Panc1 (cell line): Measurements from ENCODE around the gene GJD4. TPM values are rescaled to one million over a fixed set of nuclear protein-coding genes. Genes with fewer than 3 reads are reported as not detected.

Source experiments
- ATAC-seq: fragments of 200-7000 bp; cut with Tn5 transposase; 2 replicates; pipeline ENCODE4 v1.9.1; 2020; ENCODE audit warnings: mild to moderate bottlenecking, moderate library complexity
- BruUV-seq: library from RNA; stranded (reverse); fragments of 400-500 nt; replicated peaks from 2 replicates; lab custom pipeline; 2021; lab: Mats Ljungman, UMichigan
- CTCF ChIA-PET: fragments of 300-600 bp; sonication (Branson Sonifier 250); formaldehyde crosslinking; loops from one replicate; lab custom pipeline; 2022; ENCODE audit warnings: antibody characterized with exemption; lab: Charles Lee
- POLR2A ChIA-PET: fragments of 300-600 bp; sonication (Branson Sonifier 250); formaldehyde crosslinking; loops from one replicate; lab custom pipeline; 2022; ENCODE audit warnings: antibody characterized with exemption; lab: Charles Lee
- DNase-seq: peaks from one replicate; pipeline ENCODE4 v3.0.0-alpha.2; 2010; ENCODE audit warnings: low read depth, low spot score
- H3K27ac ChIP-seq: 2 replicates; pipeline ENCODE4 v1.5.1; 2011; ENCODE audit warnings: mild to moderate bottlenecking, low read length, inconsistent platforms
- H3K27me3 ChIP-seq: fragments of 200-500 bp; sonication (Bioruptor generic); 2 replicates; pipeline ENCODE4 v1.6.0; 2014; ENCODE audit warnings: low read length, inconsistent platforms; ENCODE audit not compliant: control insufficient read depth, insufficient read depth
- H3K36me3 ChIP-seq: fragments of 200-500 bp; sonication (Bioruptor generic); 2 replicates; pipeline ENCODE4 v1.5.1; 2014; ENCODE audit warnings: inconsistent platforms, mild to moderate bottlenecking, low read length, moderate library complexity; ENCODE audit not compliant: control insufficient read depth, insufficient read depth
- H3K4me1 ChIP-seq: 2 replicates; pipeline ENCODE4 v1.5.1; 2011; ENCODE audit warnings: inconsistent platforms, mild to moderate bottlenecking, low read length, moderate library complexity; ENCODE audit not compliant: control insufficient read depth, insufficient read depth
- H3K4me3 ChIP-seq, 2 experiments: 2 replicates each; pipeline ENCODE4 v1.5.1; 2011 to 2012; ENCODE audit warnings: low read depth in 2 of 2, low read length in 2 of 2, mild to moderate bottlenecking in 2 of 2, inconsistent platforms in 1 of 2, moderate library complexity in 1 of 2
- H3K9me3 ChIP-seq: fragments of 200-500 bp; sonication (Bioruptor generic); 2 replicates; pipeline ENCODE4 v1.5.1; 2014; ENCODE audit warnings: low read depth, mild to moderate bottlenecking, inconsistent platforms, low read length, moderate library complexity; ENCODE audit not compliant: control insufficient read depth, insufficient read depth
- CTCF ChIP-seq: fragments of 450-650 bp; IDR thresholded peaks from 2 replicates; pipeline ENCODE4 v1.5.1; 2017; ENCODE audit warnings: mild to moderate bottlenecking
- POLR2AphosphoS5 ChIP-seq: IDR thresholded peaks from 2 replicates; pipeline ENCODE4 v1.6.1; 2012; ENCODE audit warnings: mild to moderate bottlenecking, low read depth, low read length, moderate library complexity
- REST ChIP-seq, 2 experiments: IDR thresholded peaks; 2 replicates each; pipeline ENCODE4 v1.6.1; 2011 to 2012; ENCODE audit warnings: low read depth in 2 of 2, control low read depth in 1 of 2, low read length in 1 of 2, mild to moderate bottlenecking in 1 of 2, moderate library complexity in 1 of 2; ENCODE audit not compliant: insufficient read depth in 1 of 2
- SIN3A ChIP-seq: IDR thresholded peaks from 2 replicates; pipeline ENCODE4 v1.6.1; 2012; ENCODE audit warnings: low read depth, mild to moderate bottlenecking, low read length, moderate library complexity, borderline replicate concordance; ENCODE audit not compliant: insufficient read depth
- TCF7L2 ChIP-seq: IDR thresholded peaks from 2 replicates; pipeline ENCODE4 v1.6.1; 2011; ENCODE audit warnings: mild to moderate bottlenecking, low read depth, low read length, inconsistent platforms
- in situ Hi-C: cut with HindIII; loops from 2 replicates; pipeline ENCODE4 v1.10.0; 2016; ENCODE audit warnings: low sequenced_read_pairs, low pct_unique_long_range_greater_than_20kb
- intact Hi-C: fragments of 100-400 bp; cut with micrococcal nuclease; formaldehyde crosslinking; loops from one replicate; pipeline ENCODE4 v1.10.0; 2022; ENCODE audit not compliant: unreplicated experiment
- total RNA-seq: library from RNA; stranded (reverse); gene quantifications from one replicate; pipeline ENCODE4 v1.2.1, GENCODE V29; 2021; ENCODE audit not compliant: unreplicated experiment

The GJD4 gene
- total RNA-seq, 1 experiment from 2014 or later = not detected

- no peak for ATAC-seq
- no peaks in the 10 kb centered on the region for H3K9me3 ChIP-seq
- H3K36me3 ChIP-seq = no peaks in the 10 kb centered on the region
- H3K4me1 ChIP-seq = no peaks in the 10 kb centered on the region
- ChIA-PET POLR2A (no interaction called here), CTCF (no interaction called here)
- no TSS peak for BruUV-seq
- H3K27ac ChIP-seq = no peak overlapping the region
- H3K4me3 ChIP-seq = no peak overlapping the region
- H3K27me3 ChIP-seq = no peaks in the 10 kb centered on the region; the same call in 1 of the 2 replicates
- TF ChIP-seq TCF7L2 (no peak), SIN3A (no peak), CTCF (no peak; the same call in 1 of the 2 replicates), POLR2AphosphoS5 (no peak), REST (IDR thresholded peaks at IDR 0.05; ENCODE audit: insufficient read depth in 1 of 2, low read depth in 2 of 2, low read length in 1 of 2) (no peak)
- intact Hi-C loops = no loop called here
- DNase-seq = no peak
- in situ Hi-C loops = no loop called here
These were observed 26.9 kb downstream of the GJD4 start for GRCh38 chr10:35632027-35632426.

- Histone ChIP-seq H3K4me3 (no peak overlapping the region), H3K36me3 (no peaks in the 10 kb centered on the region), H3K4me1 (no peaks in the 10 kb centered on the region), H3K27me3 (no peaks in the 10 kb centered on the region; the same call in 1 of the 2 replicates), H3K27ac (no peak overlapping the region), H3K9me3 (no peaks in the 10 kb centered on the region)
- ChIA-PET CTCF (interaction anchor here (0.6 to 0.7 kb wide), 2 partner anchors 1106 to 1456 kb away, joined by 3 read pairs; no protein-coding TSS in a partner anchor), POLR2A (no interaction called here)
- TF ChIP-seq SIN3A (no peak), POLR2AphosphoS5 (no peak), REST (IDR thresholded peaks at IDR 0.05; ENCODE audit: insufficient read depth in 1 of 2, low read depth in 2 of 2, low read length in 1 of 2) (no peak), CTCF (no peak), TCF7L2 (no peak)
- intact Hi-C loops = no loop called here
- no peak for DNase-seq
- in situ Hi-C loops = no loop called here
- BruUV-seq = no TSS peak
- no peak for ATAC-seq
These were observed 28.2 kb downstream of the GJD4 start for GRCh38 chr10:35633006-35633980.
